ENCODE measurements around the gene DNAJC18. TPM values are rescaled to one million over a fixed set of nuclear protein-coding genes. Genes with fewer than 3 reads are reported as not detected.

The DNAJC18 gene
- total and polyA plus RNA-seq, 2 of the 4 experiments (the other 2 are of a cell fraction), result 8.5 to 11.1 TPM

- DNase-seq, result peak; percentile 28
- Histone ChIP-seq H3K27ac (ENCODE audit: insufficient read depth, low read length) (no peak overlapping the region), H3K9me3 (ENCODE audit: control insufficient read depth, insufficient read depth, low read length) (peaks cover 16% of the 10 kb centered on the region; the same call in 1 of the 2 replicates), H2BK20ac (ENCODE audit: low read depth, low read length) (no peak overlapping the region), H3K56ac (ENCODE audit: extremely low read depth, insufficient read depth, low read length) (no peak overlapping the region), H3K14ac (replicated peaks; ENCODE audit: low read depth, low read length) (0 out of 2 replicates have a peak overlapping the region, but pooled peaks have one; percentile 66), H3K4ac (ENCODE audit: low read depth, low read length) (no peak overlapping the region), H3K9ac (ENCODE audit: low read depth, low read length) (no peak overlapping the region), H3K36me3 (ENCODE audit: control insufficient read depth, insufficient read depth, low read length) (no peaks in the 10 kb centered on the region), H4K20me1 (ENCODE audit: insufficient read depth, low read length) (no peaks in the 10 kb centered on the region), H2AK9ac (replicated peaks; ENCODE audit: low read depth, low read length, poor library complexity) (peak overlapping the region; percentile 66), H2BK5ac (ENCODE audit: low read depth, low read length, poor library complexity, severe bottlenecking) (no peak overlapping the region), H2AFZ (replicated peaks; ENCODE audit: low read length, poor library complexity) (peak overlapping the region; percentile 86), H3K18ac (ENCODE audit: low read depth, low read length) (no peak overlapping the region), H4K8ac (ENCODE audit: low read depth in 2 of 2, low read length in 2 of 2) (peak overlapping the region in 1 of 2 experiments; percentile 47; a peak in 2 of 4 replicates), H3K4me3 (ENCODE audit: insufficient read depth, low read depth, low read length) (no peak overlapping the region), H3K4me2 (ENCODE audit: low read depth, low read length) (no peak overlapping the region), H2AK5ac (ENCODE audit: low read depth, low read length) (peak overlapping the region; percentile 87; the same call in 1 of the 2 replicates), H3K9me1 (ENCODE audit: insufficient read depth, low read length) (no peaks in the 10 kb centered on the region), H3K23ac (ENCODE audit: low read depth, low read length) (no peak overlapping the region), H2BK15ac (ENCODE audit: low read depth, low read length) (no peak overlapping the region), H3K4me1 (ENCODE audit: control insufficient read depth, insufficient read depth, low read length) (peaks cover 5% of the 10 kb centered on the region; the same call in 1 of the 2 replicates), H4K91ac (ENCODE audit: insufficient read depth, low read depth, low read length) (no peak overlapping the region), H3K79me1 (ENCODE audit: low read depth in 1 of 2, low read length in 2 of 2) (no peaks in the 10 kb centered on the region), H4K5ac (ENCODE audit: low read depth, low read length) (no peak overlapping the region), H2BK120ac (ENCODE audit: low read depth, low read length) (no peak overlapping the region), H3K27me3 (ENCODE audit: control insufficient read depth, insufficient read depth, low read length) (peaks cover 28% of the 10 kb centered on the region)
- dilution Hi-C loops (cut with HindIII; ENCODE audit: low sequenced_read_pairs, unreplicated experiment), result no loop called here
- ChIA-PET CTCF (no interaction called here), POLR2A (ENCODE audit: unreplicated experiment) (interaction anchor here (0.7 kb wide), 1 partner anchor 86 kb away, joined by 3 read pairs; no protein-coding TSS in a partner anchor)
- intact Hi-C loops (cut with micrococcal nuclease), result no loop called here
- in situ Hi-C loops (cut with MboI; ENCODE audit: low sequenced_read_pairs), result no loop called here
- no TSS peak for BruUV-seq (replicated peaks)
- no peak for ATAC-seq (ENCODE audit: low read depth)
- 46% methylated on average over 7 of the region's 33 CpGs; no CpG with 5 or more reads in 1 of the 2 experiments for WGBS, 2 experiments (ENCODE audit: extremely low coverage in 2 of 2, insufficient read length in 1 of 2)
- no peak for TF ChIP-seq FOS (IDR thresholded peaks at IDR 0.05; ENCODE audit: low read depth, low read length)
- no peak for TF ChIP-seq CEBPB (IDR thresholded peaks at IDR 0.05; ENCODE audit: low read depth, low read length)
- TF ChIP-seq CHD1 (IDR thresholded peaks at IDR 0.05; ENCODE audit: low read depth, low read length), result no peak
- no peak for TF ChIP-seq RAD21 (IDR thresholded peaks at IDR 0.05; ENCODE audit: low read length)
- no peak for TF ChIP-seq USF2 (IDR thresholded peaks at IDR 0.05; ENCODE audit: low read depth, low read length)
- TF ChIP-seq MAFK (IDR thresholded peaks at IDR 0.05; ENCODE audit: low read depth, low read length), result no peak
- no peak for TF ChIP-seq POLR2A (IDR thresholded peaks at IDR 0.05; ENCODE audit: low read depth, low read length)
- TF ChIP-seq MAZ (IDR thresholded peaks at IDR 0.05; ENCODE audit: borderline replicate concordance, low read depth, low read length), result no peak
- no peak for TF ChIP-seq SMC3 (IDR thresholded peaks at IDR 0.05; ENCODE audit: low read depth, low read length)
- TF ChIP-seq BHLHE40 (IDR thresholded peaks at IDR 0.05; ENCODE audit: low read depth, low read length), result no peak
- TF ChIP-seq ELK1 (IDR thresholded peaks at IDR 0.05; ENCODE audit: borderline replicate concordance, low read depth, low read length), result no peak
- no peak for TF ChIP-seq RFX5 (IDR thresholded peaks at IDR 0.05; ENCODE audit: low read depth, low read length)
- no peak for TF ChIP-seq MXI1 (IDR thresholded peaks at IDR 0.05; ENCODE audit: borderline replicate concordance, low read depth, low read length)
- no peak for TF ChIP-seq RCOR1 (IDR thresholded peaks at IDR 0.05; ENCODE audit: insufficient replicate concordance, low read length)
- TF ChIP-seq CTCF (conservative IDR thresholded peaks at IDR 0.05; ENCODE audit: low read depth, low read length), result no peak
Observed at GRCh38 chr5:139391570-139392323, 47.6 kb downstream of the DNAJC18 start.
